Prostate gland (tissue), 2 donors: ENCODE data around the gene ALKBH3. TPM values are rescaled to one million over a fixed set of nuclear protein-coding genes. Genes with fewer than 3 reads are reported as not detected.

Source experiments
- DNase-seq: peaks from one replicate; pipeline ENCODE4 v3.0.0-alpha.2; 2019; ENCODE audit warnings: low spot score
- H3K27ac ChIP-seq, 2 donors: fragments of 200-600 bp; sonication (generic); 2 replicates each; pipeline ENCODE4 v1.5.1; 2017 to 2019
- H3K27me3 ChIP-seq: fragments of 200-600 bp; sonication (generic); replicated peaks from 2 replicates; pipeline ENCODE4 v1.5.1; 2019; ENCODE audit not compliant: insufficient read depth
- H3K36me3 ChIP-seq, 2 donors: fragments of 200-600 bp; sonication (generic); 1 replicate in 1 of 2; 2 replicates in 1 of 2; pipeline versions ENCODE4 v1.5.1 to v1.8.1; 2017 to 2019
- H3K4me1 ChIP-seq: fragments of 200-600 bp; sonication (generic); replicated peaks from 2 replicates; pipeline ENCODE4 v1.5.1; 2019
- H3K4me3 ChIP-seq, 2 donors: fragments of 200-600 bp; sonication (generic); 2 replicates each; pipeline ENCODE4 v1.5.1; 2017 to 2019
- H3K9me3 ChIP-seq: fragments of 200-600 bp; sonication (generic); 2 replicates; pipeline ENCODE4 v1.5.1; 2017
- POLR2A ChIP-seq: fragments of 450-650 bp; IDR thresholded peaks from one replicate; pipeline ENCODE4 v1.6.1; 2016; ENCODE audit warnings: antibody characterized with exemption, mild to moderate bottlenecking
- POLR2AphosphoS5 ChIP-seq: sonication (generic); formaldehyde crosslinking; IDR thresholded peaks from one replicate; pipeline ENCODE4 v1.6.1; 2017; ENCODE audit warnings: antibody characterized with exemption
- WGBS: methylation state at CpG from one replicate; pipeline ENCODE4 v1.1.5; 2018; 5-methylcytosine and 5-hydroxymethylcytosine counted together
- intact Hi-C: fragments of 100-400 bp; cut with DNase I; formaldehyde crosslinking; loops from one replicate; pipeline ENCODE4 v1.14.2; 2022
- total RNA-seq, 2 donors: library from RNA; depleted of rRNA; stranded (reverse); fragments of >200 nt; gene quantifications; one replicate each; pipeline ENCODE4 v1.1.0, GENCODE V29; 2016
- TF ChIP-seq, protein P1 (sequence below), 4 experiments: fragments of 200-600 bp in 2 of 4; fragments of 450-650 bp in 2 of 4; sonication (generic) in 2 of 4; IDR thresholded peaks; 1 replicate in 3 of 4; 2 replicates in 1 of 4; pipeline ENCODE4 v1.5.1; 2016 to 2019; ENCODE audit warnings: antibody characterized with exemption in 4 of 4, mild to moderate bottlenecking in 2 of 4, moderate library complexity in 2 of 4

ALKBH3 gene
- total RNA-seq, 2 donors from 2014 or later: 37.6 to 55.7 TPM

DNA sequence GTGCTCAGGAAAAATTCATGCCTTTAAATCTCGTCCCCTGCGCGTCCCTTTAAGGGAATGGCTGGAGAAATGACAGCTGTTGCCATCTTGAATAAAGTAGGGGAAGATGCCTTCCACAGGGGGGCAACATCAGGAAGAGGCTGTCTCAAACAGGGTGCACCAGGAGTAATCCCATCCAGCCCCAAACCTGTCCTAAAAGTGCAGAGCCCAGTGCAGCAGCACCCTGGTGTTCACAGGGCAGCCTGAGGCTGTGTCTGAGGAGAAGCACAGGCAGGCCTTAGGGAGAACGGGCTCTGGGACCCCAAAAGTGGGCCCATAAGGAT lies 51.0 kb downstream of the ALKBH3 start:
- intact Hi-C loops: no loop called here
- 66% methylated on average over 4 of the region's 4 CpGs for WGBS
- H3K36me3 ChIP-seq: no peaks in the 10 kb centered on the region
- TF ChIP-seq, protein P1, sequence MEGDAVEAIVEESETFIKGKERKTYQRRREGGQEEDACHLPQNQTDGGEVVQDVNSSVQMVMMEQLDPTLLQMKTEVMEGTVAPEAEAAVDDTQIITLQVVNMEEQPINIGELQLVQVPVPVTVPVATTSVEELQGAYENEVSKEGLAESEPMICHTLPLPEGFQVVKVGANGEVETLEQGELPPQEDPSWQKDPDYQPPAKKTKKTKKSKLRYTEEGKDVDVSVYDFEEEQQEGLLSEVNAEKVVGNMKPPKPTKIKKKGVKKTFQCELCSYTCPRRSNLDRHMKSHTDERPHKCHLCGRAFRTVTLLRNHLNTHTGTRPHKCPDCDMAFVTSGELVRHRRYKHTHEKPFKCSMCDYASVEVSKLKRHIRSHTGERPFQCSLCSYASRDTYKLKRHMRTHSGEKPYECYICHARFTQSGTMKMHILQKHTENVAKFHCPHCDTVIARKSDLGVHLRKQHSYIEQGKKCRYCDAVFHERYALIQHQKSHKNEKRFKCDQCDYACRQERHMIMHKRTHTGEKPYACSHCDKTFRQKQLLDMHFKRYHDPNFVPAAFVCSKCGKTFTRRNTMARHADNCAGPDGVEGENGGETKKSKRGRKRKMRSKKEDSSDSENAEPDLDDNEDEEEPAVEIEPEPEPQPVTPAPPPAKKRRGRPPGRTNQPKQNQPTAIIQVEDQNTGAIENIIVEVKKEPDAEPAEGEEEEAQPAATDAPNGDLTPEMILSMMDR (IDR thresholded peaks at IDR 0.05): no peak
- TF ChIP-seq POLR2A (no peak), POLR2AphosphoS5 (no peak)
- H3K27me3 ChIP-seq: no peaks in the 10 kb centered on the region
- H3K4me3 ChIP-seq: no peak overlapping the region
- no peak for DNase-seq
- H3K27ac ChIP-seq: no peak overlapping the region
- no peaks in the 10 kb centered on the region for H3K9me3 ChIP-seq
- H3K4me1 ChIP-seq: no peaks in the 10 kb centered on the region

DNA sequence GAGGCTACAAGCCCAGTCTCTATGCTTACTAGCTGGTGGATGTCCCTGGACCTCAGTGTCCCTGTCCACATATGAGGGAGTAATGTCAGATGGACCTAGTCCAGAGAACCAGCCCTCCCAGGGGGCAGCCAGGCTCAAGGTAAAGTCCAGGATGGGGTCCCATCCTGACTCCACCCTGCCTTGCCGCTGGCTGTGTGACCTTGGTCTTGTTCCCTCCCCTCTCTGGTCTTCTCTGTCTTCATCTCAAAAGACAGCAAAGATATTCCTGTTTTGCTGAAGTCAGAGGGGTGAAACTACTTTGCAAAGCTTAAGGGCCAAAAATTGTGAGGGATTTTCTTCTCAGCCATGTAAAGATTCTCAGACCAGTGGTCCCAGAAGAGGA lies 52.6 kb downstream of the ALKBH3 start:
- H3K9me3 ChIP-seq: no peaks in the 10 kb centered on the region
- TF ChIP-seq POLR2AphosphoS5 (no peak), POLR2A (no peak)
- TF ChIP-seq, protein P1 (IDR thresholded peaks at IDR 0.05): no peak
- no peaks in the 10 kb centered on the region for H3K27me3 ChIP-seq
- no peaks in the 10 kb centered on the region for H3K36me3 ChIP-seq
- DNase-seq: no peak
- intact Hi-C loops: no loop called here
- 90% methylated on average over 1 of the region's 1 CpG for WGBS
- H3K4me1 ChIP-seq: no peaks in the 10 kb centered on the region
- no peak overlapping the region for H3K27ac ChIP-seq
- H3K4me3 ChIP-seq: no peak overlapping the region

DNA sequence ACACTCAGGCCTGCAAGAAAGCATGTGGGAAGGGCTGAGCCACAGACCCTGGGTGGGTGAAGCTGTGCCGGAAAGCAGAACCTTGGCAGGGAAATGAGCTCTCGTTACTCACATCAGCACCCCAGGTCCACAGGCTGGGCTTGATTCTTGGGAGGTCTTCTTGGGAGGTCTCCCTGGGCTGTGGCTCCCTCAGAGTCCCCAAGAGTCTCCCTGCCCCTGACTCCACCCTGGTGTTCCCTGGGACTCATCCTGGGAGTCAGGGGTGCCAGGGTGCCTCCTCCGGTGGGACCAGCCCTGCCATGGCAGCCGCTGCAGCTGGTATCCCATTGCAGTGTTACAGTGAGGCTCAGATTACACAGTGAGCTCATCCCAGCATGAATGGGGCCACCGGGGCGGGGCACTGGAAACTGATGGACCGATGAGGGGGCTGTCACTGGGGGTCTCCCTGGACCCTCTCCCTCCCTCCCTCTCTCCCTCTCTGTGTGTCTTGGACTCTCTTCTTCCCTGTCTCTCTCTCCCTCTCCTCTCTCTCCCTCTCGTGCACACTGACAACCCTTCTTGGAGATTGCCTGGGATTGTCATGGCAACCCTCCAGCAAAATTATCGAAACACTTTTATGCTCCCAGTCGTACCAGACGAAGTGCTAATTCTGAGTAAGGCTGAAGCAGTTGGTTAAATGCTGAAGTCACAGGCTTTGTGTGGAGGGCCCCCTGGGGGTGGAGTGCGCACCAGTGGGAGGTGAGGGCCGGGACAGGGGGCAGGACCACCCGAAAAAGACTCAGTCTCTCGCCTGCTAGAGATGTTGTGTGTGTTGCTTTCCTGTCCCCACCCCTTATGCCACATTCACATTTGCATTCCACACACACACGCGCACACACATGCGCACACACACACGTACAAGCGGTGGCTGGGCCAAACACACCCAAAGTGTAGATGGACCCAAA lies 53.2 kb downstream of the ALKBH3 start:
- TF ChIP-seq, protein P1 (IDR thresholded peaks at IDR 0.05): no peak
- 33% methylated on average over 20 of the region's 20 CpGs for WGBS
- no peaks in the 10 kb centered on the region for H3K9me3 ChIP-seq
- no peaks in the 10 kb centered on the region for H3K4me1 ChIP-seq
- no peak overlapping the region for H3K4me3 ChIP-seq
- no peaks in the 10 kb centered on the region for H3K36me3 ChIP-seq
- no peaks in the 10 kb centered on the region for H3K27me3 ChIP-seq
- intact Hi-C loops: no loop called here
- no peak overlapping the region for H3K27ac ChIP-seq
- no peak for DNase-seq

DNA sequence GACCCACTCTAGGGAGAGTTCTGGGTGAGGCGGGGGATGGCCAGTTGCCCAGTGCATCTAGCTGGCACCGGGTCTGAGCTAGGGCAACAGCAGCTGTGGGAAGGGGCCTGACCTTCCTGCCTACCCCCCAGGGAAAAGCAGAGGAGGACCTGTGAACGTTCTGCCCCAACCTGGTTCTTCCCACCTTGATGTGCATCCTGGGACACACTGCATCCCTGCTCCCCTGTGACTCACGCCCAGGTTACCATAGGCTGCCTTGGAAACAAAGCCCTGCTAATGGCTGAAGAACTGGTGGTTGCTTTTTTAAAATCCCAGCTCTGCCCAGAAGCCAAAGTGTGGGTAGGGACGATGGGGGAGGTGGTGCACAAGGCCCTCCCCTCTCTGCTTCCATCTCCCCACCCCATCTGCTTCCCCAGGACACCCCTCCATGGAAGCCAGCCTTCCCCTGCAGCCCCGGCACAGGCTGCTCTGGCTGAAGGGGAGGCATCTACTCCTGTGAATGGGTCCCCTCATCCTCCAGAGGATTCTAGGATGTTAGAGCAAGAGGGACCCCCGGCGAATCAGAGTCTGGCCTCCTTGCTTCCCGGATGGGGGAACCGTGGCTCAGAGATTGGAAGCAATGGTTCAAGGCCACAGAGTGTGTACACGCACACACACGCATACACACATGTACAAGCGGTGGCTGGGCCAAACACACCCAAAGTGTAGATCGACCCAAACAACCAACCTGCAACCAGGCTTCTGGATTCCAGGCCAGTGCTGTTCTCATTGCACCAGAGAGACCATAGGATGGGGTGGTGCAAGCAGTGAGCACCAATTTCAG lies 54.2 kb downstream of the ALKBH3 start:
- 81% methylated on average over 14 of the region's 14 CpGs for WGBS
- no peak overlapping the region for H3K27ac ChIP-seq
- TF ChIP-seq POLR2A: no peak
- no peak for TF ChIP-seq POLR2AphosphoS5
- TF ChIP-seq, protein P1 (IDR thresholded peaks at IDR 0.05): no peak

More for the DNA sequence above, 54.2 kb downstream of the ALKBH3 start:
- DNase-seq: no peak
- Histone ChIP-seq H3K27me3 (no peaks in the 10 kb centered on the region), H3K4me3 (no peak overlapping the region), H3K36me3 (no peaks in the 10 kb centered on the region), H3K9me3 (no peaks in the 10 kb centered on the region), H3K4me1 (no peaks in the 10 kb centered on the region)
- intact Hi-C loops: no loop called here
